GM10847 (cell line): ENCODE data around the gene PRR20A.
"Not testable (repeated sequence)": the region's sequence is repeated elsewhere in the genome, so short reads cannot be mapped to it uniquely, and the experiment has no call there.

Experiments
- POLR2A ChIP-seq: IDR thresholded peaks from 2 replicates; pipeline ENCODE4 v1.6.1; 2011; ENCODE audit not compliant: insufficient read length; ENCODE audit errors: extremely low read depth

The PRR20A gene

DNA sequence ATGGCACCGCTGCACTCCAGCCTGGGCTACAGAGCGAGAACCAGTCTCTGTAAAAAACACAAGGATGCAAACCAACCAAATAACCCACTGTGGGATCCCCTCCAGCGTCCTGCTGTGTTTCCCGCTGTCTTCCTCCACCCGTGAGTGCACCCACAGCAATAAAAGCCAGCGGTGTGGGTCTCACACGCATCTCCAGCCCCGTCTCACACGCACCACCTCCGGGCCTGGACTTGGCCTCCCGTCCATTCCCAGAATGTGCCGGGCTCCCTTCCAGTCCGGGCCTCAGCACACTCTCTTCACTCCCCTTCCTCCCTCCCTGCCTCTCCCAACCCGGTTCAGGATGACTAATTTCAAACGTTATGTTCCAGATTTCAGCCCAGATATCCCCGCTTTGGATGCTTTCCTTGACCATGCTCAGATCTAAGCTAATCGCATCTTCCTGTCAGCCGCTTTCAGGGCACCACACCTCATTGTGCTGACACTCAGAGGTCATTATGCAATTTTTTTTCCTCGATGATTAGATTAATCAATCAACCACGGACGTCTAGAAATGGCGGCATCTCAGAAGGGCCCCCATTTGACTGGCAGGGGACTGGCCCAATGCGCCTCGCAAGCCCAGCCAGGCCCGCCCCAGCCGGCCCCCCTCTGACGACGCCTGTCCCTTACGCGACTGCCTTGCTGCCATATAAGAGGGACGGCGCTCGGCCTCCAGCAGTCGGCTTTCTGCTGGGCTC, at the start of gene PRR20A:
Gene PRR20A, plus strand, starts transcription at position 684 of the 734 bp plus-strand sequence. CDS start 387 bp downstream, outside the sequence.
- TF ChIP-seq POLR2A = not testable (repeated sequence)

DNA sequence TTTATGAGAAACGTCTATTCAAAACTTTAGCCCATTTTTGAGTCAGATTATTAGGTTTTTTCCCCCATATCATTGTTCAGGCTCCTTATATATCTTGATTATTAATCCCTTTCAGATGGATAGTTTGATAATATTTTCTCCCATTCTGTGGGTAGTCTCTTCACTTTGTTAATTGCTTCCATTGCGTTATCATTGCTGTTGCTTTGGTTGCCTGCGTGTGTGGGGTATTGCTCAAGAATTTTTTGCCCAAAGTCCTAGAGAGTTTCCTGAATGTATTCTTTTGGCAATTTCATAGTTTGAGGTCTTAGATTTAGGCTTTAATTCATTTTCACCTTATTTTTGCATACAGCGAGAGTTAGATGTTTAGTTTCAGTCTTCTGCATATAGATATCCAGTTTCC, 25.8 kb upstream of the PRR20A start:
- no peak for TF ChIP-seq POLR2A

DNA sequence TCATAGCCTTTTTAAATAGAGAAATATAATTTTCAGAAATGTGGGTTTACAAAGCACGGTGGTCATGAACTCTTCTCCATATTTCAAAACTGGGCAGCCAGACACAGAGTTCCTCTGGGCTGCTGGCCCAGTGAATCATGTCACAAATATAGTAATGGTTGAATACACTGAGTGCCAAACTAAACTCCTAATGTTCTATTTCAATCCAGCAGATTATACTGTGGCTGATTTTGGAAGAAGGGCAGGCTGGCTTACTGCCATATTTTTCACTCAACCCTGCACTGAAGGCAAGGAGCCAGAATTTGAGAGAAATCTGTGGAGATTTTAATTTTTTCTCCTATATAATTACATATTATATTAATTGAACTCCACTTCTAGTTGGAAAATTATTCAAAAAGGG, 17.0 kb upstream of the PRR20A start:
- no peak for TF ChIP-seq POLR2A

DNA sequence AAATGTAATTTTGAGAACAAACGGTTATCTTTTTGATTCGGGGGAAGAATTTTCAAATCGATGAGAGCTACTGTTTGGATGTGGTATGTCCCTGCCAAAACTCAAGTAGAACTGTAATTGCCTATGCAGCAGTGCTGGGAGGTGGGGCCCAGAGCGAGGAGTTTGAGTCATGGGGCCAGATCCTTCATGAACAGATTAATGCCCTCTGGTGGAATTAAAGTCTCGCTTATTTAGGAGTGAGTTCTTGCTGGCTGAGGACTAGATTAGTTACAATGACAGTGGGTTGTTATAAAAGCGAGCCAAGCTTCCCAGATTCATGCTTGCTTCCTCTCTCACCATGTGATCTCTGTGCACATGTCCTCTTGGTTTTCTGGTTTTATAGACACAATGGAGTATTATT, 11.8 kb upstream of the PRR20A start:
- TF ChIP-seq POLR2A = no peak

DNA sequence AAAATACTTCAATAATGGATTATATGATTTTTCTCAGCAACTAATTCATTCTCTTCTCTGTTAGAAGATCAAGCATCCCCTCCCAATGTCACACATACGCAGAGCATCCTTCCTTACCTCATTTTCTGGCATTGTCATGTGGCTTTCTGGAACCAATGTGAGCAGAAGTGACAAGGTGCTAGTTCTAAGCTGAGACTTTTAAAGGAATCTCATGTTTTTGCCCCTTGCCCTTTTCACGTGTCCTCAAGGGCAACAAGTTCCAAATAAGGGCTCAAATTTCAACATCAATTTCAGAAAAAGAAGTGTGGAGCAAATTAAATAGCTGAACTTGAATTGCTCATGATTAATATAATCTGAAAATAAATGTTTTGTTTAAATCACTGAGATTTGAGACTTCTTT, 4.6 kb upstream of the PRR20A start:
- TF ChIP-seq POLR2A = no peak

DNA sequence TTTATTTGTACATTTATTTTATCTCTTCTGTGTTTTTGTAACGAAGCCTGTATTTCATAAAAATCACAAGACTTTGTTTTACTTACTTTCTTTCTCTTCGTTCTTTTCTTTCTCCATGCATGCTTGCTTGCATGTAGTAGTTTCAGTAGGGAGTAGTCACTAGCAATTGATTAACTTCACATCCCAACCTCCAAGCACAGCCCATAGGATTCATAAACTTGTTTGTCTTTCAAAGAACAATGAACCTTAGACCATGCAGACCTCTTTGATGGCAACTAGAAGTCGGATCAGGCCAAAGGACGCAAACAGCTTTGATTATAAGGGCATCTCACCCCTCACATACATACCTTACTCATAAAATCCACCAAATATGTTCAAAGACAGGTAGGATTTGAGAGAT, 3.1 kb upstream of the PRR20A start:
- TF ChIP-seq POLR2A = no peak

DNA sequence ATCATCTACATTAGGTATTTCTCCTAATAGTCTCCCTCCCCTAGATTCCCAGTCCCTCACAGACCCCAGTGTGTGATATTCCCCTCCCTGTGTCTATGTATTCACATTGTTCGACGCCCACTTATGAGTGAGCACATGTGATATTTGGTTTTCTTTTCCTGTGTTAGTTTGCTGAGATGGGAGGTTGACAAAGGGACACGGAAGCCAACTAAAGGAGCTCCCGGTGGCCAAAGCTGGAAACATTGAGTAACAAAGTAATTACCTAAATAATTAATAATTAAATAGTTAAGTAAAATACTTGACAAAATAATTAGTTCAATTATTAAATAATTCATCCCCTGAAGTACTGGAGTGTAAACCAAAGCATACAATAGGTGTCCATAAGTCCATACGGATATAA, 1.7 kb upstream of the PRR20A start:
- TF ChIP-seq POLR2A = no peak

DNA sequence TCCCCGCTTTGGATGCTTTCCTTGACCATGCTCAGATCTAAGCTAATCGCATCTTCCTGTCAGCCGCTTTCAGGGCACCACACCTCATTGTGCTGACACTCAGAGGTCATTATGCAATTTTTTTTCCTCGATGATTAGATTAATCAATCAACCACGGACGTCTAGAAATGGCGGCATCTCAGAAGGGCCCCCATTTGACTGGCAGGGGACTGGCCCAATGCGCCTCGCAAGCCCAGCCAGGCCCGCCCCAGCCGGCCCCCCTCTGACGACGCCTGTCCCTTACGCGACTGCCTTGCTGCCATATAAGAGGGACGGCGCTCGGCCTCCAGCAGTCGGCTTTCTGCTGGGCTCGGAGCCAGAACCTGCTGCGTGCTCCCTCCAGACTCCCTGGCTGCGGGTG, 6.5 kb downstream of the PRR20A start, which contains the start of gene PRR20B:
Gene PRR20B, plus strand, starts transcription at position 301 of the 400 bp plus-strand sequence. CDS start 387 bp downstream, outside the sequence.
- not testable (repeated sequence) for TF ChIP-seq POLR2A

DNA sequence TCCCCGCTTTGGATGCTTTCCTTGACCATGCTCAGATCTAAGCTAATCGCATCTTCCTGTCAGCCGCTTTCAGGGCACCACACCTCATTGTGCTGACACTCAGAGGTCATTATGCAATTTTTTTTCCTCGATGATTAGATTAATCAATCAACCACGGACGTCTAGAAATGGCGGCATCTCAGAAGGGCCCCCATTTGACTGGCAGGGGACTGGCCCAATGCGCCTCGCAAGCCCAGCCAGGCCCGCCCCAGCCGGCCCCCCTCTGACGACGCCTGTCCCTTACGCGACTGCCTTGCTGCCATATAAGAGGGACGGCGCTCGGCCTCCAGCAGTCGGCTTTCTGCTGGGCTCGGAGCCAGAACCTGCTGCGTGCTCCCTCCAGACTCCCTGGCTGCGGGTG, 13.0 kb downstream of the PRR20A start, which contains the start of gene PRR20C:
Gene PRR20C, plus strand, starts transcription at position 301 of the 400 bp plus-strand sequence. CDS start 387 bp downstream, outside the sequence.
- TF ChIP-seq POLR2A = not testable (repeated sequence)

DNA sequence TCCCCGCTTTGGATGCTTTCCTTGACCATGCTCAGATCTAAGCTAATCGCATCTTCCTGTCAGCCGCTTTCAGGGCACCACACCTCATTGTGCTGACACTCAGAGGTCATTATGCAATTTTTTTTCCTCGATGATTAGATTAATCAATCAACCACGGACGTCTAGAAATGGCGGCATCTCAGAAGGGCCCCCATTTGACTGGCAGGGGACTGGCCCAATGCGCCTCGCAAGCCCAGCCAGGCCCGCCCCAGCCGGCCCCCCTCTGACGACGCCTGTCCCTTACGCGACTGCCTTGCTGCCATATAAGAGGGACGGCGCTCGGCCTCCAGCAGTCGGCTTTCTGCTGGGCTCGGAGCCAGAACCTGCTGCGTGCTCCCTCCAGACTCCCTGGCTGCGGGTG, 19.6 kb downstream of the PRR20A start, which contains the start of gene PRR20D:
Gene PRR20D, plus strand, starts transcription at position 301 of the 400 bp plus-strand sequence. CDS start 387 bp downstream, outside the sequence.
- TF ChIP-seq POLR2A = not testable (repeated sequence)

DNA sequence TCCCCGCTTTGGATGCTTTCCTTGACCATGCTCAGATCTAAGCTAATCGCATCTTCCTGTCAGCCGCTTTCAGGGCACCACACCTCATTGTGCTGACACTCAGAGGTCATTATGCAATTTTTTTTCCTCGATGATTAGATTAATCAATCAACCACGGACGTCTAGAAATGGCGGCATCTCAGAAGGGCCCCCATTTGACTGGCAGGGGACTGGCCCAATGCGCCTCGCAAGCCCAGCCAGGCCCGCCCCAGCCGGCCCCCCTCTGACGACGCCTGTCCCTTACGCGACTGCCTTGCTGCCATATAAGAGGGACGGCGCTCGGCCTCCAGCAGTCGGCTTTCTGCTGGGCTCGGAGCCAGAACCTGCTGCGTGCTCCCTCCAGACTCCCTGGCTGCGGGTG, 26.2 kb downstream of the PRR20A start, which contains the start of gene PRR20E:
Gene PRR20E, plus strand, starts transcription at position 301 of the 400 bp plus-strand sequence. CDS start 387 bp downstream, outside the sequence.
- not testable (repeated sequence) for TF ChIP-seq POLR2A

DNA sequence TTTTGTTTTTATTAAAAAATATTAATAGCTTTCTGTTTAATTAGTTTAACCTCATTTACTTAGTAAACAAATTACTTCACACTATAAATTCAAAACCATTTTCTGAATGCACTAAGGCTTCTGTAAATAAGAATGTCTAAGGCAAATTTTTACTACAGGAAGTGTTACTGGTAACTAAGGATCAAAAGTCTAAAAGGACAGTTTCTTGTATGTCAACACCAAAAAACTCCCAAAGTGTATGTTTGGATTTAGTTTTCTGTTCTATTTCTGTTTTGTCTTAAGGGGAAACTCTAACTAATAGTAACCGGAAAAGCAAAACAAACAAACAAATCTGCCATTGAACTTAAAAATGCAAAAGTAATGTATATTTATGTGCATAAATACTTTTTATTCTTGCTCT, 50.9 kb downstream of the PRR20A start:
- TF ChIP-seq POLR2A = no peak
